GM20000 (cell line): ENCODE results near the gene RPS6KA1.

Source experiments
- DNase-seq: peaks from one replicate; pipeline ENCODE4 v3.0.0; 2012; ENCODE audit warnings: low spot score
- TF ChIP-seq, protein P1 (sequence below): IDR thresholded peaks from 2 replicates; pipeline ENCODE4 v1.5.1; 2012; ENCODE audit warnings: mild to moderate bottlenecking, control low read depth; ENCODE audit errors: extremely low read depth, missing control alignments

Gene RPS6KA1

DNA sequence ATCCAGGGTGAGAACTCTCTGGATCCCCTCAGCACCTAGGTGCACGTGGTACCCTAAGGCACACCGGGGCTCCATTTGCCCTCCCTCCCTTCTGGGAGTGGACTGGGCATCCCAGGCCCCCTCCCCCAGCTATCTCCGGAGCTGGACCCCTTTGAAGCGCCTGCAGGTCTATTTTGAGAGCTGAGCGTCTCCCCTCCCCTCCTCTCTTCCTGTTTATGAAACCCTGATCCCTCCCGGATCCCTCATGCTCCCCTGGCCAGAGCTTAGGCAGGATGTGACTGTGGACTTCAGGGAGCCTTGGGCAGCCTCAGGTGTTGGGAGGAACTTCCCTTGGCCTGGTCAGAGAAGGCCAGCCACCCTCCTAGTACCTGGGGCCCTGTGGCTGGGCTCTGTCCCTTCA lies 10.2 kb downstream of the RPS6KA1 start:
- DNase-seq: no peak

DNA sequence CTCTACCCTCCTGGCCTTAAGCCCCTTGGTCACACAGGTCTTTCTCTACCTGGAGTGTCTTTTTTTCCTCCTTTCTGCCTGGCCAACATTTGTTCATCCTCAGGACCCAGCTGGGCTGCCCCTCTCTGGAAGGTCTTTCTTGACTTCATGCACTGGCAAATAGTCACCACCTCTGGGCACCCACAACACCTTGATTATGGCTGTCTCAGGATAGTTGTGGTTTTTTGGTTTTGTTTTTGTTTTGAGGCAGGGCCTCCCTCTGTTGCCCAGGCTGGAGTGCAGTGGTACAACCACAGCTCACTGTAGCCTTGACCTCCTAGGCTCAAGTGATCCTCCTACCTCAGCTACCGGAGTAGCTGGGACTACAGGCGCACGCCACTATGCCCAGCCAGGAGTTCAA lies 10.8 kb downstream of the RPS6KA1 start:
- TF ChIP-seq, protein P1, sequence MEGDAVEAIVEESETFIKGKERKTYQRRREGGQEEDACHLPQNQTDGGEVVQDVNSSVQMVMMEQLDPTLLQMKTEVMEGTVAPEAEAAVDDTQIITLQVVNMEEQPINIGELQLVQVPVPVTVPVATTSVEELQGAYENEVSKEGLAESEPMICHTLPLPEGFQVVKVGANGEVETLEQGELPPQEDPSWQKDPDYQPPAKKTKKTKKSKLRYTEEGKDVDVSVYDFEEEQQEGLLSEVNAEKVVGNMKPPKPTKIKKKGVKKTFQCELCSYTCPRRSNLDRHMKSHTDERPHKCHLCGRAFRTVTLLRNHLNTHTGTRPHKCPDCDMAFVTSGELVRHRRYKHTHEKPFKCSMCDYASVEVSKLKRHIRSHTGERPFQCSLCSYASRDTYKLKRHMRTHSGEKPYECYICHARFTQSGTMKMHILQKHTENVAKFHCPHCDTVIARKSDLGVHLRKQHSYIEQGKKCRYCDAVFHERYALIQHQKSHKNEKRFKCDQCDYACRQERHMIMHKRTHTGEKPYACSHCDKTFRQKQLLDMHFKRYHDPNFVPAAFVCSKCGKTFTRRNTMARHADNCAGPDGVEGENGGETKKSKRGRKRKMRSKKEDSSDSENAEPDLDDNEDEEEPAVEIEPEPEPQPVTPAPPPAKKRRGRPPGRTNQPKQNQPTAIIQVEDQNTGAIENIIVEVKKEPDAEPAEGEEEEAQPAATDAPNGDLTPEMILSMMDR: no peak
- DNase-seq: no peak

More for the DNA sequence above, 10.2 kb downstream of the RPS6KA1 start:
- TF ChIP-seq, protein P1: no peak

DNA sequence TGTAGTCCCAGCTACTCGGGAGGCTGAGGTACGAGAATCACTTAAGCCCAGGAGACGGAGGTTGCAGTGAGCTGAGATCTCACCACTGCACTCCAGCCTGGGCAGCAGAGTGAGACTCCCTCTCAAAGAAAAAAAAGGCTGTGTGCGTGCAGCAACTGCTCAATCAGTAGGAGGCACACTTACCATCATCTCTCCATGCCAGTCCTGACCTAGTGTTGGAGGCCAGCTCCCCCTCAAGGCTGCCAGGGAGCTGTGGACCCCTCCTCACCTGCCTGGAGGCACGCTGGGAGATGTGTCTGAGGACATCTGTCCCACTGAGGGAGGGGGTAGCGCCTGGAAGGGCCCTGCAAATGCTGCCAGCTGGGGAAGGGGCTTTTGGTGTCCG lies 11.9 kb downstream of the RPS6KA1 start:
- TF ChIP-seq, protein P1: no peak
- no peak for DNase-seq

DNA sequence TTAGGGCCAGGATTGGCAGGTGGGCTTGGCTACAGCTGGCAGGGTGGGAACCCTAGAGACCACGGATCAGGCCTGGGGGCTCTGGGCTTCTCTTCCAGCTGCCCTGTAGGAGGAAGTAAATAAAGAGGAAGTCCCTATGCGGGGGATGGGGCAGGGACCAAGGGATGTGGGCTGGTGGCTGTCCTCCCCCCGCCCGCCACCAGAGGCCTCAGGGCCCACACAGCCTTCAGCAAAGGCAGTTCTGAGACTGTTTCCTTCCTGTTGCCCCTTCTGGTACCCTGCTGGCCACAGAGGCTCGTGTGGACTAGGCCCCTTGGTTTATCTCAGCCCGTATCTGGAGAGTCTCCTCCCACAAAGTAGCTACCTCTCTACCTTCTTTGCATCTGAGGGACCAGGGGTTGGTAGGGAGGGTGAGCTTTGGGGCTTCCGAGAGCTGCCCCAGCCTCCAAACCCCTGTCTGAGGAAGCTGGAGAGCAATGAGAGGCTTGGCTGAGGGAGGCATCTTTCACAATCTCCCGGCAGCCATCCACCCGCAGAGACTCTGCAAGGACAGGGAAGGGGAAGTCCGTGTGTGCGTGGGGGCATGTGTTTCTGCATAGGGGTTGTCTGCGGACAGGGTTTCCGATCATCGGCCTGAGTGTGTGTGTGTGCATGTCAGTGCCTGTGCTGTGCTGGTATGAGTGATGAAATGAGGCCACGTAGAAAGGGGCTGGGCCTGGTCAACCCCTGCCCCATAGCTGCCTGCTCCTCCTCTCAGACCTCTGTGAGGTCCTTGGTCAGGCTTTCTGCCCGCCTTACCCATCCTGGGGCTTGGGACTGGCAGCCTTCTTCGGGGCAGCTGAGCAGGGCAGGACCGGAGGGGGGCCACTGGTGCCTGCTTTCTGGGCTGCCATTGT lies 12.5 kb downstream of the RPS6KA1 start:
- TF ChIP-seq, protein P1: peak; percentile 33
- DNase-seq: peak; percentile 88

DNA sequence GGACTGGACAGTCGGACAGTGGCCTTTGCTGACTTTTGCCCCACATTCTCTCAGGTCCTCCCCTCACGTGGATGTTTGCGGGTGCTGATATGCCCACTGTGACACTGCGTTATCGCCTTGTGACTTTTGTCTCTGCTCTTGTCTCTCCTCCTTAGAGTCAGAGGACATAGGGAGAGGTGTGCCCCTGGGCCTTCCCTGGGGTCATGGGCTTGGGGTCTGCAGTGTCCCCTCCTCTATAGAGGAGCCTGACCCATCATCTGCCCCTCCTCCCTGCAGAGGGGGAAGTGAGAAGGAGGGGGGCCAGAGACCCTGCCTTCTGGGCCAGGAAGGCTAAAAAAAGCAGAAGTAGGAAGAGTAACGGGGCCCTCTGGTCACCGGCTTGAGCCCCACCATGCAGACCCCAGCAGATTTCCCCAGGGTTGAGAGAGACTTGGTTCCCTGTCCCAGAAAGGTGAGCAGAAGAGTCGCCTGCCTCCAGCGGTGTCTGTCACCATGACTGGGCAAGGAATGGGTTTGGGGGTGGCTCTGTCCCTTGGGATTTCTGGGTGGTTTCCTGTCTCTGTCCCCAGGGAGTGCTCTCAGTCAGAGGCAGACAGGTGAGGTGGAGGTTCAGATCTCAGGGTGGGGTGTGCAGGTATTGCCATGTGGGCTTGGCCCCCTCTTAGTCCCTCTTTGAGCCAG lies 13.3 kb downstream of the RPS6KA1 start:
- DNase-seq: peak; percentile 36
- TF ChIP-seq, protein P1: no peak

DNA sequence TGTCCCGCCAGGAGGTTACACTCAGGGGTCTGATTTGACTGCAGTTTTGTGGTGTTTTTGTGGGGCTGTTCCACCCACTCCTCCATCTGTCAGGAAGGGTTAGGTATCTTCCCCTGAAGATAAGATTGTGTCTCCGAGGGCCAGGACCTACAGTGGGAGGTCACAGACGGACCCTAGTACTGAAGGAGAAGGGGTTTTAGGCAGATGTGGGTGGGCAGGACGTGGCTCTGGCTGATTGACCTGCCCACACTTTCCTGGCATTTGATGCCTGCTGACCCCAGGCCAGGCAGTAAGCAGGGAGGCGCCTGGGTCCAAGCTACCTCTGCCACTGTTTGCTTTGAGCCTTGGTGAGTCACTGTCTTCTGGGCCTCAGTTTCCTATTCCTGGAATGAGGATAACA lies 13.9 kb downstream of the RPS6KA1 start:
- TF ChIP-seq, protein P1: no peak
- DNase-seq: no peak

DNA sequence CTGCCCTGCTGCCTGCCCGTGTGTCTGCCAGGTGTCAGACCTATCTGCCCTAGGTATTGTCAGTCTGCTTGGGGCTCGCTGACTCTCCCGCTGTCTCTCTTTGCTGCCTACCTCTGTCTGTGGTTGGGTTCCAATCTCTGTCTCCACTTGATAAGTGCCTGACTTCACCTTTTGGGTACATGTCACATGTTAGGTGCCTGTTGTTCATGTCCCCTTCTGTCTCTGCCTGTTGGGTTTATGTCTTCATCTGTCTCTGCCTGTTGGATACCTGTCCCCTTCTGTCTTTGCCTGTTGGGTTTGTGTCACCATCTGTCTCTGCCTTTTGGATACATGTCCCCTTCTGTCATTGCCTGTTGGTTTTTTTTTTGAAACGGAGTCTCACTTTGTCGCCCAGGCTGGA lies 14.6 kb downstream of the RPS6KA1 start:
- no peak for DNase-seq
- TF ChIP-seq, protein P1: no peak
